ACHN (cell line): ENCODE measurements around the gene HYPK.

Experiments
- DNase-seq: peaks from one replicate; pipeline ENCODE4 v3.0.0-alpha.2; 2015
- in situ Hi-C: cut with HindIII; loops from 2 replicates; pipeline ENCODE4 v1.10.0; 2017; ENCODE audit warnings: low sequenced_read_pairs, low pct_ligation_motif_present, low pct_unique_long_range_greater_than_20kb

Gene HYPK

GRCh38 chr15:43800286-43801141 lies at the start of gene HYPK:
Gene HYPK, plus strand, starts transcription at chr15:43800599. Its CDS starts 24 bp downstream, at chr15:43800623.
- peak; percentile 86 for DNase-seq
- in situ Hi-C loops, result no loop called here

GRCh38 chr15:43751885-43752284 lies 48.5 kb upstream of the HYPK start:
- no peak for DNase-seq
- in situ Hi-C loops, result no loop called here

GRCh38 chr15:43762824-43763223 lies 37.6 kb upstream of the HYPK start:
- DNase-seq, result no peak
- in situ Hi-C loops, result no loop called here

- DNase-seq, result no peak
- in situ Hi-C loops, result no loop called here
These were observed 36.5 kb upstream of the HYPK start for GRCh38 chr15:43763819-43764446.

GRCh38 chr15:43769584-43770228 lies 30.7 kb upstream of the HYPK start:
- DNase-seq, result peak; percentile 53

GRCh38 chr15:43771816-43772215 lies 28.6 kb upstream of the HYPK start:
- DNase-seq, result no peak
- in situ Hi-C loops, result no loop called here

More at GRCh38 chr15:43769584-43770228, 30.7 kb upstream of the HYPK start:
- in situ Hi-C loops, result no loop called here

GRCh38 chr15:43772624-43773023 lies 27.8 kb upstream of the HYPK start:
- no peak for DNase-seq
- in situ Hi-C loops, result no loop called here

GRCh38 chr15:43774062-43774461 lies 26.3 kb upstream of the HYPK start:
- in situ Hi-C loops, result no loop called here
- DNase-seq, result no peak

GRCh38 chr15:43775411-43775965 lies 24.9 kb upstream of the HYPK start:
- DNase-seq, result peak; percentile 53
- in situ Hi-C loops, result no loop called here

GRCh38 chr15:43776101-43776717 lies 24.2 kb upstream of the HYPK start:
- no peak for DNase-seq
- in situ Hi-C loops, result no loop called here

- in situ Hi-C loops, result no loop called here
These were observed 23.6 kb upstream of the HYPK start, which contains the start of gene ELL3 for GRCh38 chr15:43776718-43777266. Gene ELL3, minus strand, starts transcription at chr15:43776966. Its CDS starts 65 bp downstream, at chr15:43776901.

GRCh38 chr15:43777267-43777914 lies 23.0 kb upstream of the HYPK start:
- in situ Hi-C loops, result no loop called here

More at GRCh38 chr15:43776718-43777266, 23.6 kb upstream of the HYPK start, which contains the start of gene ELL3:
- DNase-seq, result peak; percentile 80

GRCh38 chr15:43779016-43779415 lies 21.4 kb upstream of the HYPK start:
- no peak for DNase-seq
- in situ Hi-C loops, result no loop called here

More at GRCh38 chr15:43777267-43777914, 23.0 kb upstream of the HYPK start:
- peak; percentile 73 for DNase-seq

- in situ Hi-C loops, result no loop called here
- no peak for DNase-seq
These were observed 11.0 kb upstream of the HYPK start for GRCh38 chr15:43789409-43789808.

GRCh38 chr15:43791993-43792760 lies 8.2 kb upstream of the HYPK start, which contains the start of gene SERF2:
Gene SERF2, plus strand, starts transcription at chr15:43792320. Its CDS starts 57 bp downstream, at chr15:43792377.
- peak; percentile 98 for DNase-seq
- in situ Hi-C loops, result no loop called here

GRCh38 chr15:43792761-43793476 lies 7.5 kb upstream of the HYPK start:
- peak; percentile 16 for DNase-seq
- in situ Hi-C loops, result no loop called here
